Loucy (cell line): ENCODE measurements around the gene SH3RF1.

Experiments used
- H2AFZ ChIP-seq: fragments of 200-600 bp; sonication (generic); 2 replicates; pipeline ENCODE4 v1.6.0; 2016; ENCODE audit warnings: antibody characterized with exemption, mild to moderate bottlenecking, low read length, moderate library complexity
- H3F3A ChIP-seq: fragments of 200-600 bp; 2 replicates; pipeline ENCODE4 v1.6.0; 2016; ENCODE audit warnings: antibody characterized with exemption, low read depth, mild to moderate bottlenecking
- H3K27me3 ChIP-seq: fragments of 200-600 bp; sonication (generic); 2 replicates; pipeline ENCODE4 v1.6.1; 2014; ENCODE audit warnings: low read length, mild to moderate bottlenecking; ENCODE audit not compliant: insufficient read depth, poor library complexity, severe bottlenecking
- H3K36me3 ChIP-seq: fragments of 200-600 bp; sonication (generic); 2 replicates; pipeline ENCODE4 v1.6.1; 2016; ENCODE audit warnings: low read length; ENCODE audit not compliant: insufficient read depth
- H3K4me1 ChIP-seq: fragments of 200-600 bp; sonication (generic); 2 replicates; pipeline ENCODE4 v1.5.1; 2014; ENCODE audit warnings: low read length, mild to moderate bottlenecking; ENCODE audit not compliant: insufficient read depth, poor library complexity, severe bottlenecking
- H3K4me2 ChIP-seq: fragments of 200-600 bp; sonication (generic); 2 replicates; pipeline ENCODE4 v1.6.0; 2014; ENCODE audit warnings: antibody characterized with exemption, low read length, low read depth, mild to moderate bottlenecking; ENCODE audit not compliant: poor library complexity, severe bottlenecking
- H3K4me3 ChIP-seq: fragments of 200-600 bp; sonication (generic); 2 replicates; pipeline ENCODE4 v1.5.1; 2014; ENCODE audit warnings: low read length, mild to moderate bottlenecking, mixed read lengths; ENCODE audit not compliant: poor library complexity, severe bottlenecking
- H3K79me2 ChIP-seq: fragments of 200-600 bp; sonication (generic); 2 replicates; pipeline ENCODE4 v1.6.1; 2014; ENCODE audit warnings: low read length; ENCODE audit not compliant: insufficient read depth
- H3K9ac ChIP-seq: fragments of 200-600 bp; sonication (generic); 2 replicates; pipeline ENCODE4 v1.6.0; 2014; ENCODE audit warnings: mild to moderate bottlenecking, low read depth, low read length, moderate library complexity; ENCODE audit not compliant: poor library complexity, severe bottlenecking
- H3K9me2 ChIP-seq: fragments of 200-600 bp; sonication (generic); replicated peaks from 2 replicates; pipeline ENCODE4 v1.6.1; 2016; ENCODE audit warnings: low read depth, low read length, mixed read lengths
- H3K9me3 ChIP-seq: fragments of 200-600 bp; sonication (generic); 2 replicates; pipeline ENCODE4 v1.6.1; 2014; ENCODE audit warnings: mild to moderate bottlenecking, antibody characterized with exemption, low read length, low read depth; ENCODE audit not compliant: insufficient read depth
- H4K20me1 ChIP-seq: fragments of 200-600 bp; sonication (generic); 2 replicates; pipeline ENCODE4 v1.6.0; 2014; ENCODE audit warnings: antibody characterized with exemption, low read length, mild to moderate bottlenecking; ENCODE audit not compliant: insufficient read depth, poor library complexity, severe bottlenecking
- CTCF ChIP-seq: fragments of 200-600 bp; sonication (generic); conservative IDR thresholded peaks from 2 replicates; pipeline ENCODE4 v1.5.1; 2014; ENCODE audit warnings: mild to moderate bottlenecking, antibody characterized with exemption, low read length
- EZH2phosphoT487 ChIP-seq: fragments of 200-600 bp; IDR thresholded peaks from 2 replicates; pipeline ENCODE4 v1.6.1; 2018; ENCODE audit warnings: antibody characterized with exemption, mild to moderate bottlenecking, moderate library complexity, borderline replicate concordance

The SH3RF1 gene

GRCh38 chr4:169274033-169274432 lies 3.3 kb upstream of the SH3RF1 start:
- H2AFZ ChIP-seq = no peak overlapping the region
- no peak for TF ChIP-seq EZH2phosphoT487
- no peak overlapping the region for H3K4me3 ChIP-seq
- H3K36me3 ChIP-seq = no peaks in the 10 kb centered on the region
- H3K9ac ChIP-seq = no peak overlapping the region
- H3F3A ChIP-seq = peaks cover 3% of the 10 kb centered on the region; the same call in 1 of the 2 replicates
- H3K9me3 ChIP-seq = no peaks in the 10 kb centered on the region
- H3K4me1 ChIP-seq = peaks cover 18% of the 10 kb centered on the region
- peaks cover 7% of the 10 kb centered on the region; the same call in 1 of the 2 replicates for H3K79me2 ChIP-seq
- H3K4me2 ChIP-seq = no peak overlapping the region
- H3K27me3 ChIP-seq = no peaks in the 10 kb centered on the region
- no peaks in the 10 kb centered on the region for H4K20me1 ChIP-seq
- no peaks in the 10 kb centered on the region for H3K9me2 ChIP-seq

DNA sequence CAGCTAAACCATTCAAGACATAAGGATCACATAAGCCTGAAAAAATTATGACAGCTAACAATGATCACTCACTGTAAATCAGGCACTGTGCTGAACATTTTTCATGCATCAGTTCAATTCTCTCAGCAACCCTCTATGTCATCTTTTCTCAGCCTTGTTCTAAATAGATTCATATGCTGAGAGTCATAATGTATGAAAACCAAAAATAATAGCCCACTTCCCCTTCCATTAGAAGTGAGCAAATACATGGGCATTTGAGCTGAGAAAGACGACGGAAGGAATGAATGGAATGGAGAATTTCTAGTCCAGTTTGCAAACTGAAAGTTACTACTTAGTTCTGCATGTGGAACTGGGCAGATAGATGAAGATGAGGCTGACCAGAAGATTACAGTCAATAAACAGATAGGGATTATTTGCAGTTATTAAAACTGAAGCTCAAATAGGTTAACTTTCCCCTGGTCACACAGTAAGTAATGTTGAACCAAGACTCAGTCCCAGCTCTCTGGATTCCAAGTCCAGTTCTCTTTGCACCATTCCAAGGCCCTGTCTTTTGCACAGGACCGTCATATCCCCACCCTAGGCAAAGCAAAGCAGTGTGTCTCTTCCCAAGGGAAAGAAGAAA lies 1.6 kb upstream of the SH3RF1 start:
- H3F3A ChIP-seq = peaks cover 3% of the 10 kb centered on the region; the same call in 1 of the 2 replicates
- no peak overlapping the region for H3K9ac ChIP-seq
- TF ChIP-seq CTCF (no peak), EZH2phosphoT487 (no peak)
- no peaks in the 10 kb centered on the region for H3K9me3 ChIP-seq
- H4K20me1 ChIP-seq = no peaks in the 10 kb centered on the region
- H3K4me2 ChIP-seq = peak overlapping the region; percentile 88
- no peaks in the 10 kb centered on the region for H3K9me2 ChIP-seq
- no peaks in the 10 kb centered on the region for H3K36me3 ChIP-seq
- peaks cover 30% of the 10 kb centered on the region for H3K4me1 ChIP-seq
- no peak overlapping the region for H2AFZ ChIP-seq
- no peak overlapping the region for H3K4me3 ChIP-seq
- H3K79me2 ChIP-seq = peaks cover 19% of the 10 kb centered on the region; the same call in 1 of the 2 replicates
- H3K27me3 ChIP-seq = no peaks in the 10 kb centered on the region

DNA sequence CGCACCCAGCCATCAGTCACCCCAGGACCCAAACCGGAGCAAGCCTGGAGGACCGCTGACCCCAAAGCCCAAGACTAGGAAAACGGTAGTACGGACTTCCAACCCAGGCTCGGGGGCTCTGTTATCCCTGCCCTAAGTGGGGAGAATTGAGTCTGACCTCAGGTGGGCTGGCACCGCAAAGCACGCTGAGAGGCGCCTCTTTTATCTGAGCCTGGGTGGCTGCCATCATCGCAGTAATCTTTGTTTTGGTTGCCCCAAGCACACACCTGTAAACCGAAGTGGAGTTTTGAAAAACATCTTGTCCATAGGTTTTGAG lies 894 bp upstream of the SH3RF1 start:
- Histone ChIP-seq H3K9me2 (no peaks in the 10 kb centered on the region), H2AFZ (peak overlapping the region; percentile 98)

More for the DNA sequence above, 894 bp upstream of the SH3RF1 start:
- H3K4me3 ChIP-seq = peak overlapping the region; percentile 78
- no peaks in the 10 kb centered on the region for H3K36me3 ChIP-seq
- peak overlapping the region; percentile 75 for H3K9ac ChIP-seq
- no peak for TF ChIP-seq CTCF
- no peak for TF ChIP-seq EZH2phosphoT487
- H3K27me3 ChIP-seq = no peaks in the 10 kb centered on the region
- H3K79me2 ChIP-seq = peaks cover 26% of the 10 kb centered on the region
- no peaks in the 10 kb centered on the region for H4K20me1 ChIP-seq
- no peaks in the 10 kb centered on the region for H3K9me3 ChIP-seq
- H3K4me1 ChIP-seq = peaks cover 37% of the 10 kb centered on the region
- H3K4me2 ChIP-seq = peak overlapping the region; percentile 88
- H3F3A ChIP-seq = peaks cover 3% of the 10 kb centered on the region; the same call in 1 of the 2 replicates
